HepG2 (cell line): ENCODE measurements around the gene LY6G5B. TPM values are rescaled to one million over a fixed set of nuclear protein-coding genes. Genes with fewer than 3 reads are reported as not detected.

Experiments used
- ATAC-seq: fragments of 200-7000 bp; cut with Tn5 transposase; 3 replicates; pipeline ENCODE4 v1.9.1; 2020; ENCODE audit warnings: mild to moderate bottlenecking, moderate library complexity
- BruUV-seq: library from RNA; stranded (reverse); fragments of 400-500 nt; replicated peaks from 2 replicates; lab custom pipeline; 2021; lab: Mats Ljungman, UMichigan
- CTCF ChIA-PET: fragments of 300-600 bp; formaldehyde crosslinking; extraction: SDS; loops from one replicate; lab custom pipeline; 2021; ENCODE audit warnings: low total read pairs, inconsistent platforms, low intra/inter-chr PET ratio; lab: Yijun Ruan, JAX
- POLR2A ChIA-PET: fragments of 350-600 bp; sonication (Branson Sonifier 250); formaldehyde crosslinking; loops from one replicate; lab custom pipeline; 2020; ENCODE audit warnings: antibody characterized with exemption, inconsistent platforms; lab: Yijun Ruan, JAX
- DNase-seq: peaks from one replicate; pipeline ENCODE4 v3.0.0-alpha.2; 2015; ENCODE audit warnings: low spot score
- FAIRE-seq: peaks from 3 replicates; lab custom pipeline; 2011; peaks lifted over from hg19 to GRCh38; lab: Jason Lieb, UNC
- H2AFZ ChIP-seq: one replicate; pipeline ENCODE4 v1.6.1; 2011; ENCODE audit warnings: low read length, inconsistent platforms
- H3K27ac ChIP-seq: fragments of 300-600 bp; 3 replicates; pipeline ENCODE4 v1.8.0; 2011; ENCODE audit warnings: mixed run types, mild to moderate bottlenecking, mixed read lengths, low read length, inconsistent platforms; ENCODE audit not compliant: insufficient read depth; ENCODE audit errors: extremely low read length
- H3K27me3 ChIP-seq, 2 experiments: fragments of 200-600 bp in 1 of 2; 2 replicates in 1 of 2; 3 replicates in 1 of 2; pipeline versions ENCODE4 v1.6.0 to v1.8.0; 2011; ENCODE audit warnings: low read length in 2 of 2, mild to moderate bottlenecking in 2 of 2, moderate library complexity in 2 of 2, inconsistent platforms in 1 of 2; ENCODE audit not compliant: insufficient read depth in 2 of 2, control insufficient read depth in 1 of 2
- H3K36me3 ChIP-seq, 2 experiments: fragments of 200-600 bp in 1 of 2; replicated peaks in 1 of 2; 2 replicates in 1 of 2; 3 replicates in 1 of 2; pipeline versions ENCODE4 v1.5.1 to v1.8.0; 2011; ENCODE audit warnings: low read length in 2 of 2, inconsistent platforms in 1 of 2; ENCODE audit not compliant: insufficient read depth in 2 of 2, control insufficient read depth in 1 of 2
- H3K4me1 ChIP-seq: 2 replicates; pipeline ENCODE4 v1.5.1; 2012; ENCODE audit warnings: low read length, inconsistent platforms; ENCODE audit not compliant: insufficient read depth
- H3K4me2 ChIP-seq: 2 replicates; pipeline ENCODE4 v1.6.0; 2011; ENCODE audit warnings: low read depth, low read length, inconsistent platforms
- H3K4me3 ChIP-seq, 3 experiments: fragments of 200-600 bp in 1 of 3; sonication (generic), shearing (Covaris generic) in 1 of 3; replicated peaks in 1 of 3; 2 replicates each; pipeline ENCODE4 v1.5.1; 2011 to 2016; ENCODE audit warnings: low read length in 3 of 3, inconsistent platforms in 2 of 3, low read depth in 2 of 3, mild to moderate bottlenecking in 2 of 3, control low read depth in 1 of 3, mixed read lengths in 1 of 3; ENCODE audit not compliant: insufficient read depth in 1 of 3
- H3K79me2 ChIP-seq: one replicate; pipeline ENCODE4 v1.6.1; 2011; ENCODE audit warnings: low read length, inconsistent platforms; ENCODE audit not compliant: insufficient read depth
- H3K9ac ChIP-seq: 2 replicates; pipeline ENCODE4 v1.6.0; 2011; ENCODE audit warnings: mild to moderate bottlenecking, low read depth, low read length, inconsistent platforms; ENCODE audit not compliant: insufficient read depth
- H3K9me3 ChIP-seq: 2 replicates; pipeline ENCODE4 v1.5.1; 2012; ENCODE audit warnings: mild to moderate bottlenecking, low read length
- H4K20me1 ChIP-seq: 2 replicates; pipeline ENCODE4 v1.6.0; 2011; ENCODE audit warnings: inconsistent platforms, mild to moderate bottlenecking, low read length, moderate library complexity; ENCODE audit not compliant: insufficient read depth
- CBFB ChIP-seq: sonication (generic); formaldehyde crosslinking; IDR thresholded peaks from 2 replicates; pipeline ENCODE4 v1.4.0; 2020; ENCODE audit warnings: missing genetic modification reagents
- ELF3 ChIP-seq: IDR thresholded peaks from 2 replicates; pipeline ENCODE4 v1.6.1; 2016; ENCODE audit warnings: missing genetic modification reagents, missing compliant biosample characterization
- GATAD2A ChIP-seq: IDR thresholded peaks from 2 replicates; pipeline ENCODE4 v1.6.1; 2016
- KDM5B ChIP-seq: sonication (generic); formaldehyde crosslinking; IDR thresholded peaks from 2 replicates; pipeline ENCODE4 v1.4.0; 2020; ENCODE audit warnings: missing genetic modification reagents, mild to moderate bottlenecking, borderline replicate concordance
- MTF2 ChIP-seq: sonication (generic); formaldehyde crosslinking; IDR thresholded peaks from 2 replicates; pipeline ENCODE4 v1.5.0; 2020; ENCODE audit warnings: missing genetic modification reagents, borderline replicate concordance
- POLR2AphosphoS5 ChIP-seq: IDR thresholded peaks from 2 replicates; pipeline ENCODE4 v1.6.1; 2012; ENCODE audit warnings: low read depth, low read length
- RCOR2 ChIP-seq: IDR thresholded peaks from 2 replicates; pipeline ENCODE4 v1.6.1; 2016; ENCODE audit warnings: missing biosample characterization, missing genetic modification reagents
- RXRA ChIP-seq: sonication (generic); formaldehyde crosslinking; IDR thresholded peaks from 2 replicates; pipeline ENCODE4 v1.5.1; 2020; ENCODE audit warnings: missing genetic modification reagents
- SMARCC2 ChIP-seq: fragments of 450-650 bp; IDR thresholded peaks from 2 replicates; pipeline ENCODE4 v1.6.1; 2017; ENCODE audit warnings: antibody characterized with exemption, mild to moderate bottlenecking
- SP1 ChIP-seq, 2 experiments: fragments of 450-650 bp in 1 of 2; sonication (generic) in 1 of 2; formaldehyde crosslinking in 1 of 2; IDR thresholded peaks; 2 replicates each; pipeline versions ENCODE4 v1.4.0 to v1.6.1; 2016 to 2020; ENCODE audit warnings: missing genetic modification reagents in 1 of 2
- SSRP1 ChIP-seq: IDR thresholded peaks from 2 replicates; pipeline ENCODE4 v1.6.1; 2016; ENCODE audit warnings: control low read depth
- TBX3 ChIP-seq: fragments of 450-650 bp; IDR thresholded peaks from 2 replicates; pipeline ENCODE4 v1.6.1; 2017; ENCODE audit warnings: antibody characterized with exemption, mild to moderate bottlenecking, inconsistent platforms, borderline replicate concordance
- ZNF383 ChIP-seq: sonication (generic); formaldehyde crosslinking; IDR thresholded peaks from 2 replicates; pipeline ENCODE4 v1.4.0; 2020; ENCODE audit warnings: missing genetic modification reagents, mild to moderate bottlenecking, borderline replicate concordance
- ZNF451 ChIP-seq: sonication (generic); formaldehyde crosslinking; IDR thresholded peaks from 2 replicates; pipeline ENCODE4 v1.5.0; 2020; ENCODE audit warnings: mild to moderate bottlenecking, missing genetic modification reagents
- ZNF747 ChIP-seq: sonication (generic); formaldehyde crosslinking; IDR thresholded peaks from 2 replicates; pipeline ENCODE4 v1.8.1; 2023; ENCODE audit warnings: missing genetic modification reagents, mild to moderate bottlenecking, borderline replicate concordance
- WGBS: methylation state at CpG from one replicate; pipeline ENCODE4 v1.1.6; 2017; ENCODE audit warnings: low lambda C conversion rate; 5-methylcytosine and 5-hydroxymethylcytosine counted together
- in situ Hi-C: cut with HindIII; loops from 2 replicates; pipeline ENCODE4 v1.10.0; 2017; ENCODE audit warnings: low pct_unique_long_range_greater_than_20kb; ENCODE audit not compliant: extremely low pct_ligation_motif_present
- intact Hi-C: fragments of 100-400 bp; cut with micrococcal nuclease; formaldehyde crosslinking; loops from one replicate; pipeline ENCODE4 v1.10.0; 2022; ENCODE audit not compliant: unreplicated experiment
- polyA plus RNA-seq, 8 experiments: library from polyadenylated mRNA; depleted of rRNA in 3 of 8; stranded (reverse) in 7 of 8; unstranded in 1 of 8; fragments of >200 nt; fragmentation: Illumina TruSeq in 4 of 8; extraction: Trizol in 4 of 8; gene quantifications; 2 replicates each; pipeline versions ENCODE4 v1.2.1 to v1.2.3, GENCODE V29; 2011 to 2016; ENCODE audit warnings: low read depth in 4 of 8, missing spikeins in 1 of 8, mixed read lengths in 1 of 8; ENCODE audit not compliant: insufficient read depth in 1 of 8
- total RNA-seq, 5 experiments: library from RNA; depleted of rRNA; stranded (reverse); fragments of >200 nt; fragmentation: Illumina TruSeq; extraction: Trizol; gene quantifications; 2 replicates each; pipeline ENCODE4 v1.2.3, GENCODE V29; 2016; ENCODE audit warnings: low read depth in 1 of 5
- TF ChIP-seq, protein P1 (sequence below): sonication (generic); formaldehyde crosslinking; IDR thresholded peaks from 2 replicates; pipeline ENCODE4; 2020; ENCODE audit warnings: missing genetic modification reagents, mild to moderate bottlenecking, borderline replicate concordance
- TF ChIP-seq, protein P2 (sequence below): sonication (generic); formaldehyde crosslinking; IDR thresholded peaks from 2 replicates; pipeline ENCODE4 v1.4.0; 2020; ENCODE audit warnings: missing genetic modification reagents
- TF ChIP-seq, protein P3 (sequence below): IDR thresholded peaks from 2 replicates; pipeline ENCODE4 v1.6.1; 2016; ENCODE audit warnings: control low read depth

Gene LY6G5B
- total and polyA plus RNA-seq, 2 of the 13 experiments (the other 11 are each of a cell fraction or from before 2014, with no cell fraction given): 7.8 to 15.7 TPM

DNA sequence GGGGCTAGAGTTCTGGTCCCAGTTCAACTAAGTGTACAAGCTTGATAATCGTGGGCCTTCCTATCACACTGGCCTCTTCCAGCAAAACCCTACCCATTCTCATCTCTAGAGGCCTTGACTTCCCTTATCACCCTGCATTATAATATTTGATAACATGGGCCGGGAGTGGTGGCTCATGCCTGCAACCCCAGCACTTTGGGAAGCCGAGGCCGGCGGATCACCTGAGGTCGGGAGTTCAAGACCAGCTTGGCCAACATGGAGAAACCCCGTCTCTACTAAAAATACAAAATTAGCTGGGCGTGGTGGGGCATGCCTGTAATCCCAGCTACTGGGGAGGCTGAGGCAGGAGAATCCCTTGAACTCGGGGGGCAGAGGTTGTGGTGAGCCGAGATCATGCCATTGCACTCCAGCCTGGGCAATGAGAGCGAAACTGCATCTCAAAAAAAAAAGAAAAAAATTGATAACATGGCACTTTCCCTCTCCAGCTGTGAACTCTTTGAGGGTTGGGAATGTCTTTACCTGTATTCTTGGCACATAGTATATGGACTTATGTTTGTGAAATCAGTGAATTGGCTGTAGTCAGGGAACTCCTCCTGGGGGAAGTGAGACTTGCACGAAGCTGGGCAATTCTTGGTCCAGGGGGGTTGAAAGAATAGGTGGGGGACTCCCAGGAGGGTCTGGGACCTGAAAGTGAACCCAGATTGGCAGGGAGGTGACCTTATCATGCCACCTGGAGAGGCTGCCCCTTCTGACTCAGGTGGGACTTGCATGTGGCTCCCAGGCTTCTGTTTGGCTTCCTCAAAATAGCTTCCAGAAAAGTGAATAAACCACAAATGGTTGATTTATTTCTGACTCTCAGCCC is 8.3 kb upstream of the LY6G5B start:
- BruUV-seq: no TSS peak
- peak overlapping the region; percentile 73 for H3K27ac ChIP-seq
- 93% methylated on average over 12 of the region's 12 CpGs for WGBS
- POLR2A ChIA-PET: interaction anchor here (0.7 to 7.4 kb wide), 24 partner anchors 8 to 530 kb away, joined by 3 to 438 read pairs (median 5); partner anchors contain the start of genes ABHD16A, AIF1, APOM and BAG6
- H3K9me3 ChIP-seq: no peaks in the 10 kb centered on the region
- in situ Hi-C loops (no loop called here), intact Hi-C loops (no loop called here)
- H4K20me1 ChIP-seq: peaks cover 19% of the 10 kb centered on the region; the same call in 1 of the 2 replicates
- ATAC-seq: no peak
- peaks cover 67% of the 10 kb centered on the region for H3K79me2 ChIP-seq
- H3K4me1 ChIP-seq: peaks cover 78% of the 10 kb centered on the region
- no peak for DNase-seq
- no peak overlapping the region for H2AFZ ChIP-seq
- H3K36me3 ChIP-seq: peaks cover 10 to 20% of the 10 kb centered on the region in 2 experiments
- no peaks in the 10 kb centered on the region; a peak in 1 of 5 replicates for H3K27me3 ChIP-seq
- H3K9ac ChIP-seq: no peak overlapping the region
- CTCF ChIA-PET: no interaction called here
- peak overlapping the region in 1 of 3 experiments; percentile 78; a peak in 1 of 6 replicates for H3K4me3 ChIP-seq
- peak overlapping the region; percentile 100 for H3K4me2 ChIP-seq
- FAIRE-seq: no peak
- TF ChIP-seq TBX3 (no peak), KDM5B (peak; percentile 29; the same call in 1 of the 2 replicates), RCOR2 (CRISPR knock-in tag) (no peak), GATAD2A (CRISPR knock-in tag) (no peak), MTF2 (CRISPR knock-in tag) (no peak), ZNF451 (CRISPR knock-in tag) (no peak), ELF3 (no peak), ZNF747 (no peak), SP1 (IDR thresholded peaks at IDR 0.05) (no peak), SP1 (CRISPR knock-in tag; IDR thresholded peaks at IDR 0.05) (no peak), ZNF383 (no peak), CBFB (CRISPR knock-in tag) (no peak), SMARCC2 (no peak), SSRP1 (CRISPR knock-in tag) (peak; percentile 48), POLR2AphosphoS5 (peak; percentile 32; the same call in 1 of the 2 replicates), RXRA (no peak)
- TF ChIP-seq, protein P1, sequence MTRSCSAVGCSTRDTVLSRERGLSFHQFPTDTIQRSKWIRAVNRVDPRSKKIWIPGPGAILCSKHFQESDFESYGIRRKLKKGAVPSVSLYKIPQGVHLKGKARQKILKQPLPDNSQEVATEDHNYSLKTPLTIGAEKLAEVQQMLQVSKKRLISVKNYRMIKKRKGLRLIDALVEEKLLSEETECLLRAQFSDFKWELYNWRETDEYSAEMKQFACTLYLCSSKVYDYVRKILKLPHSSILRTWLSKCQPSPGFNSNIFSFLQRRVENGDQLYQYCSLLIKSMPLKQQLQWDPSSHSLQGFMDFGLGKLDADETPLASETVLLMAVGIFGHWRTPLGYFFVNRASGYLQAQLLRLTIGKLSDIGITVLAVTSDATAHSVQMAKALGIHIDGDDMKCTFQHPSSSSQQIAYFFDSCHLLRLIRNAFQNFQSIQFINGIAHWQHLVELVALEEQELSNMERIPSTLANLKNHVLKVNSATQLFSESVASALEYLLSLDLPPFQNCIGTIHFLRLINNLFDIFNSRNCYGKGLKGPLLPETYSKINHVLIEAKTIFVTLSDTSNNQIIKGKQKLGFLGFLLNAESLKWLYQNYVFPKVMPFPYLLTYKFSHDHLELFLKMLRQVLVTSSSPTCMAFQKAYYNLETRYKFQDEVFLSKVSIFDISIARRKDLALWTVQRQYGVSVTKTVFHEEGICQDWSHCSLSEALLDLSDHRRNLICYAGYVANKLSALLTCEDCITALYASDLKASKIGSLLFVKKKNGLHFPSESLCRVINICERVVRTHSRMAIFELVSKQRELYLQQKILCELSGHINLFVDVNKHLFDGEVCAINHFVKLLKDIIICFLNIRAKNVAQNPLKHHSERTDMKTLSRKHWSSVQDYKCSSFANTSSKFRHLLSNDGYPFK: 0 out of 2 replicates have a peak, but pooled peaks have one; percentile 18
- TF ChIP-seq, protein P2, sequence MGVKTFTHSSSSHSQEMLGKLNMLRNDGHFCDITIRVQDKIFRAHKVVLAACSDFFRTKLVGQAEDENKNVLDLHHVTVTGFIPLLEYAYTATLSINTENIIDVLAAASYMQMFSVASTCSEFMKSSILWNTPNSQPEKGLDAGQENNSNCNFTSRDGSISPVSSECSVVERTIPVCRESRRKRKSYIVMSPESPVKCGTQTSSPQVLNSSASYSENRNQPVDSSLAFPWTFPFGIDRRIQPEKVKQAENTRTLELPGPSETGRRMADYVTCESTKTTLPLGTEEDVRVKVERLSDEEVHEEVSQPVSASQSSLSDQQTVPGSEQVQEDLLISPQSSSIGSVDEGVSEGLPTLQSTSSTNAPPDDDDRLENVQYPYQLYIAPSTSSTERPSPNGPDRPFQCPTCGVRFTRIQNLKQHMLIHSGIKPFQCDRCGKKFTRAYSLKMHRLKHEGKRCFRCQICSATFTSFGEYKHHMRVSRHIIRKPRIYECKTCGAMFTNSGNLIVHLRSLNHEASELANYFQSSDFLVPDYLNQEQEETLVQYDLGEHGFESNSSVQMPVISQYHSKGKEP (CRISPR knock-in tag): no peak
- TF ChIP-seq, protein P3, sequence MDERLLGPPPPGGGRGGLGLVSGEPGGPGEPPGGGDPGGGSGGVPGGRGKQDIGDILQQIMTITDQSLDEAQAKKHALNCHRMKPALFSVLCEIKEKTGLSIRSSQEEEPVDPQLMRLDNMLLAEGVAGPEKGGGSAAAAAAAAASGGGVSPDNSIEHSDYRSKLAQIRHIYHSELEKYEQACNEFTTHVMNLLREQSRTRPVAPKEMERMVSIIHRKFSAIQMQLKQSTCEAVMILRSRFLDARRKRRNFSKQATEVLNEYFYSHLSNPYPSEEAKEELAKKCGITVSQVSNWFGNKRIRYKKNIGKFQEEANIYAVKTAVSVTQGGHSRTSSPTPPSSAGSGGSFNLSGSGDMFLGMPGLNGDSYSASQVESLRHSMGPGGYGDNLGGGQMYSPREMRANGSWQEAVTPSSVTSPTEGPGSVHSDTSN (CRISPR knock-in tag): no peak
